Measurements from ENCODE around the gene MDK.

- TF ChIP-seq, protein P1, sequence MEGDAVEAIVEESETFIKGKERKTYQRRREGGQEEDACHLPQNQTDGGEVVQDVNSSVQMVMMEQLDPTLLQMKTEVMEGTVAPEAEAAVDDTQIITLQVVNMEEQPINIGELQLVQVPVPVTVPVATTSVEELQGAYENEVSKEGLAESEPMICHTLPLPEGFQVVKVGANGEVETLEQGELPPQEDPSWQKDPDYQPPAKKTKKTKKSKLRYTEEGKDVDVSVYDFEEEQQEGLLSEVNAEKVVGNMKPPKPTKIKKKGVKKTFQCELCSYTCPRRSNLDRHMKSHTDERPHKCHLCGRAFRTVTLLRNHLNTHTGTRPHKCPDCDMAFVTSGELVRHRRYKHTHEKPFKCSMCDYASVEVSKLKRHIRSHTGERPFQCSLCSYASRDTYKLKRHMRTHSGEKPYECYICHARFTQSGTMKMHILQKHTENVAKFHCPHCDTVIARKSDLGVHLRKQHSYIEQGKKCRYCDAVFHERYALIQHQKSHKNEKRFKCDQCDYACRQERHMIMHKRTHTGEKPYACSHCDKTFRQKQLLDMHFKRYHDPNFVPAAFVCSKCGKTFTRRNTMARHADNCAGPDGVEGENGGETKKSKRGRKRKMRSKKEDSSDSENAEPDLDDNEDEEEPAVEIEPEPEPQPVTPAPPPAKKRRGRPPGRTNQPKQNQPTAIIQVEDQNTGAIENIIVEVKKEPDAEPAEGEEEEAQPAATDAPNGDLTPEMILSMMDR (IDR thresholded peaks at IDR 0.05; ENCODE audit: low read depth, low read length, poor library complexity, severe bottlenecking) = peak; percentile 82
- TF ChIP-seq EZH2phosphoT487 (IDR thresholded peaks at IDR 0.05; ENCODE audit: borderline replicate concordance, low read length) = no peak; the same call in 1 of the 2 replicates
These were observed 8.2 kb downstream of the MDK start for GRCh38 chr11:46389450-46390330.
